B cell (primary cell): ENCODE results near the gene CEP112.

Source experiments
- EZH2 ChIP-seq: IDR thresholded peaks from 2 replicates; pipeline ENCODE4 v1.6.1; 2012; ENCODE audit warnings: borderline replicate concordance, low read depth, mild to moderate bottlenecking, moderate library complexity, low read length; ENCODE audit not compliant: insufficient read depth, poor library complexity, severe bottlenecking
- TF ChIP-seq, protein P1 (sequence below): fragments of 200-600 bp; IDR thresholded peaks from one replicate; pipeline ENCODE4 v1.8.0; 2022; ENCODE audit warnings: antibody characterized with exemption, mild to moderate bottlenecking

GRCh38 chr17:65954148-65954449, 237.8 kb downstream of the CEP112 start:
- TF ChIP-seq, protein P1, sequence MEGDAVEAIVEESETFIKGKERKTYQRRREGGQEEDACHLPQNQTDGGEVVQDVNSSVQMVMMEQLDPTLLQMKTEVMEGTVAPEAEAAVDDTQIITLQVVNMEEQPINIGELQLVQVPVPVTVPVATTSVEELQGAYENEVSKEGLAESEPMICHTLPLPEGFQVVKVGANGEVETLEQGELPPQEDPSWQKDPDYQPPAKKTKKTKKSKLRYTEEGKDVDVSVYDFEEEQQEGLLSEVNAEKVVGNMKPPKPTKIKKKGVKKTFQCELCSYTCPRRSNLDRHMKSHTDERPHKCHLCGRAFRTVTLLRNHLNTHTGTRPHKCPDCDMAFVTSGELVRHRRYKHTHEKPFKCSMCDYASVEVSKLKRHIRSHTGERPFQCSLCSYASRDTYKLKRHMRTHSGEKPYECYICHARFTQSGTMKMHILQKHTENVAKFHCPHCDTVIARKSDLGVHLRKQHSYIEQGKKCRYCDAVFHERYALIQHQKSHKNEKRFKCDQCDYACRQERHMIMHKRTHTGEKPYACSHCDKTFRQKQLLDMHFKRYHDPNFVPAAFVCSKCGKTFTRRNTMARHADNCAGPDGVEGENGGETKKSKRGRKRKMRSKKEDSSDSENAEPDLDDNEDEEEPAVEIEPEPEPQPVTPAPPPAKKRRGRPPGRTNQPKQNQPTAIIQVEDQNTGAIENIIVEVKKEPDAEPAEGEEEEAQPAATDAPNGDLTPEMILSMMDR = no peak
- TF ChIP-seq EZH2 = no peak
